SU-DHL-6 (cell line): Measurements from ENCODE around the gene PPP3CA.

ENCODE experiments used
- H2AFZ ChIP-seq: fragments of 200-600 bp; sonication (generic); 2 replicates; pipeline ENCODE4 v1.6.1; 2014; ENCODE audit warnings: low read depth, mild to moderate bottlenecking, moderate library complexity, mixed read lengths, antibody characterized with exemption, low read length; ENCODE audit not compliant: severe bottlenecking
- H3F3A ChIP-seq: fragments of 200-600 bp; shearing (Covaris generic); 2 replicates; pipeline ENCODE4 v1.6.0; 2016; ENCODE audit warnings: antibody characterized with exemption, mild to moderate bottlenecking; ENCODE audit not compliant: insufficient read depth
- H3K27ac ChIP-seq: fragments of 200-600 bp; sonication (generic); 2 replicates; pipeline ENCODE4 v1.5.1; 2016; ENCODE audit warnings: low read depth, mild to moderate bottlenecking, low read length, moderate library complexity, mixed read lengths
- H3K27me3 ChIP-seq: fragments of 200-600 bp; sonication (generic), shearing (Covaris generic); 2 replicates; pipeline ENCODE4 v1.6.0; 2014; ENCODE audit warnings: mild to moderate bottlenecking, low read length
- H3K36me3 ChIP-seq: fragments of 200-600 bp; sonication (generic); 2 replicates; pipeline ENCODE4 v1.6.1; 2014; ENCODE audit warnings: mild to moderate bottlenecking, low read length, mixed read lengths
- H3K4me2 ChIP-seq: fragments of 300-600, 200-600 bp; shearing (Covaris generic), sonication (generic); 2 replicates; pipeline ENCODE4 v1.6.0; 2014; ENCODE audit warnings: low read length, low read depth, mild to moderate bottlenecking; ENCODE audit not compliant: poor library complexity, severe bottlenecking
- H3K4me3 ChIP-seq: fragments of 200-600 bp; sonication (generic); 2 replicates; pipeline ENCODE4 v1.5.1; 2014; ENCODE audit warnings: antibody characterized with exemption, low read length, mild to moderate bottlenecking, mixed read lengths; ENCODE audit not compliant: insufficient read depth, poor library complexity, severe bottlenecking
- H3K79me2 ChIP-seq: fragments of 200-600 bp; sonication (generic); 2 replicates; pipeline ENCODE4 v1.6.1; 2014; ENCODE audit warnings: mild to moderate bottlenecking, low read length, moderate library complexity; ENCODE audit not compliant: insufficient read depth
- H3K9ac ChIP-seq: fragments of 200-600 bp; sonication (generic); 2 replicates; pipeline ENCODE4 v1.7.0; 2014; ENCODE audit warnings: mild to moderate bottlenecking, low read length
- H3K9me2 ChIP-seq: fragments of 200-600 bp; sonication (generic); replicated peaks from 2 replicates; pipeline ENCODE4 v1.6.1; 2014; ENCODE audit warnings: low read length; ENCODE audit not compliant: insufficient read depth
- H3K9me3 ChIP-seq: fragments of 200-600 bp; sonication (generic); 2 replicates; pipeline ENCODE4 v1.6.1; 2014; ENCODE audit warnings: low read length, mixed read lengths; ENCODE audit not compliant: insufficient read depth
- H4K20me1 ChIP-seq: fragments of 200-600 bp; sonication (generic); 2 replicates; pipeline ENCODE4 v1.6.1; 2014; ENCODE audit warnings: low read depth, mild to moderate bottlenecking, antibody characterized with exemption, low read length, moderate library complexity, mixed read lengths
- EZH2phosphoT487 ChIP-seq: fragments of 200-600 bp; sonication (generic), shearing (Covaris generic); conservative IDR thresholded peaks from 2 replicates; pipeline ENCODE4 v1.6.1; 2018; ENCODE audit warnings: mild to moderate bottlenecking, antibody characterized with exemption, low read length, moderate library complexity, mixed read lengths
- TF ChIP-seq, protein P1 (sequence below): fragments of 200-600 bp; sonication (generic); IDR thresholded peaks from one replicate; pipeline ENCODE4 v1.5.1; 2017; ENCODE audit warnings: antibody characterized with exemption, mild to moderate bottlenecking, low read length, moderate library complexity; ENCODE audit not compliant: insufficient read depth, poor library complexity, severe bottlenecking

Gene PPP3CA

GRCh38 chr4:101356928-101357327 is 9.6 kb upstream of the PPP3CA start:
- H4K20me1 ChIP-seq: no peaks in the 10 kb centered on the region
- TF ChIP-seq, protein P1, sequence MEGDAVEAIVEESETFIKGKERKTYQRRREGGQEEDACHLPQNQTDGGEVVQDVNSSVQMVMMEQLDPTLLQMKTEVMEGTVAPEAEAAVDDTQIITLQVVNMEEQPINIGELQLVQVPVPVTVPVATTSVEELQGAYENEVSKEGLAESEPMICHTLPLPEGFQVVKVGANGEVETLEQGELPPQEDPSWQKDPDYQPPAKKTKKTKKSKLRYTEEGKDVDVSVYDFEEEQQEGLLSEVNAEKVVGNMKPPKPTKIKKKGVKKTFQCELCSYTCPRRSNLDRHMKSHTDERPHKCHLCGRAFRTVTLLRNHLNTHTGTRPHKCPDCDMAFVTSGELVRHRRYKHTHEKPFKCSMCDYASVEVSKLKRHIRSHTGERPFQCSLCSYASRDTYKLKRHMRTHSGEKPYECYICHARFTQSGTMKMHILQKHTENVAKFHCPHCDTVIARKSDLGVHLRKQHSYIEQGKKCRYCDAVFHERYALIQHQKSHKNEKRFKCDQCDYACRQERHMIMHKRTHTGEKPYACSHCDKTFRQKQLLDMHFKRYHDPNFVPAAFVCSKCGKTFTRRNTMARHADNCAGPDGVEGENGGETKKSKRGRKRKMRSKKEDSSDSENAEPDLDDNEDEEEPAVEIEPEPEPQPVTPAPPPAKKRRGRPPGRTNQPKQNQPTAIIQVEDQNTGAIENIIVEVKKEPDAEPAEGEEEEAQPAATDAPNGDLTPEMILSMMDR: no peak
- TF ChIP-seq EZH2phosphoT487: no peak
- no peak overlapping the region for H3K9ac ChIP-seq
- no peak overlapping the region for H3K4me2 ChIP-seq
- no peaks in the 10 kb centered on the region for H3K9me3 ChIP-seq
- no peaks in the 10 kb centered on the region for H3K27me3 ChIP-seq
- H3F3A ChIP-seq: 0 out of 2 replicates have a peak, but pooled peaks cover 3% of the 10 kb centered on the region
- no peak overlapping the region for H3K4me3 ChIP-seq
- no peaks in the 10 kb centered on the region for H3K79me2 ChIP-seq
- no peaks in the 10 kb centered on the region for H3K9me2 ChIP-seq
- no peaks in the 10 kb centered on the region for H3K36me3 ChIP-seq
- H2AFZ ChIP-seq: no peak overlapping the region
- H3K27ac ChIP-seq: no peak overlapping the region

DNA sequence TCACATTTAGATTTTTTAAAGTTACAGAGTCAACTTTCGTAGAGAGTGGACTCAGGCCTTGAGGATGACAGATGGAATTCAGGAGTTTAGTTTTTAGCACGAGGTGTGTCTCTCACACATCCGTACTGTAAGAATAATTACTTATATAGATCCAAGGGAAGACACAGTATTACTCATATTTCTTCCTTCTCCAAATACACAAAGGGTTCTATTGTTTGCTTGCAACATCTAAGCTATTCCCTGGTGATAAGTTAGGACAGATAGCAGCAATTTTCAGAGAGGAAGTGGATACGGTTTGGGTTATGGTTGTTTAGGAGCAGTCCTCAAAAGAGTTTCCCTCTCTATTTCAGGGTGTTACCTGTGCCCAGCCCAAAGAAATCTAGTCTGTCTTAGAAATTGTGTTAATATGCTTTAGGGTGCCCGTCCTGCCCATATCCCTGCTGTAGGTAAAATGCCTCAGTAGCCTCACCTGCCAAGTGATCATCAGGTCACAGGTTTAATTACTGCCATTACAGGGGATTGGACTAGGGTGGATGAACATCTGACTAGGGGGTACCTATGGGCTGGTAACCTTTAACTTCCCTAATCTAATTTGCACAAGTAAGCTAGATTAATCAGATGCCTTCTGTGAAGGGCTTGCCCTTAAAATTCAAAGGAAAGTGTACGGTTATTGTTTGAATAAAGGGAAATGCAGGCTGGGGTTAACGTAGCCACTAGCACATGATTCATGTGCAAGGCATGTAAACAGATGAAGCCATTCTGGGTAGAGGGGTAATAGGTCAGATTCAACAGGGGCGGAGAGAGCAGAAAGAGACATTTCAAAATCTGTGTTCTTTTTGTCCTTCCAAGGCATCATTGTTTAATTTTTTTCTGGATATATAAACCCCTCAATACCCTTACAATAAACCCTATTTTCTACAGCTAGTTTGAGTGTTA is 8.7 kb upstream of the PPP3CA start:
- TF ChIP-seq, protein P1: no peak
- no peak for TF ChIP-seq EZH2phosphoT487
- Histone ChIP-seq H3K4me2 (peak overlapping the region; percentile 57), H3K9me3 (no peaks in the 10 kb centered on the region), H3K9me2 (no peaks in the 10 kb centered on the region), H3K36me3 (no peaks in the 10 kb centered on the region), H3K27ac (no peak overlapping the region), H2AFZ (no peak overlapping the region), H3K27me3 (no peaks in the 10 kb centered on the region), H3K4me3 (no peak overlapping the region), H3K79me2 (no peaks in the 10 kb centered on the region), H3F3A (0 out of 2 replicates have a peak, but pooled peaks cover 3% of the 10 kb centered on the region), H3K9ac (no peak overlapping the region), H4K20me1 (no peaks in the 10 kb centered on the region)

GRCh38 chr4:101355246-101355645 is 7.9 kb upstream of the PPP3CA start:
- no peak overlapping the region for H3K4me3 ChIP-seq
- H3K27me3 ChIP-seq: no peaks in the 10 kb centered on the region
- H3K9ac ChIP-seq: no peak overlapping the region
- peak overlapping the region; percentile 57 for H3K4me2 ChIP-seq
- H3K27ac ChIP-seq: peak overlapping the region; percentile 12; the same call in 1 of the 2 replicates
- no peak overlapping the region for H2AFZ ChIP-seq
- H3K79me2 ChIP-seq: no peaks in the 10 kb centered on the region
- no peaks in the 10 kb centered on the region for H3K36me3 ChIP-seq
- H3K9me2 ChIP-seq: no peaks in the 10 kb centered on the region
- no peaks in the 10 kb centered on the region for H4K20me1 ChIP-seq
- H3F3A ChIP-seq: 0 out of 2 replicates have a peak, but pooled peaks cover 3% of the 10 kb centered on the region
- TF ChIP-seq, protein P1: no peak
- no peak for TF ChIP-seq EZH2phosphoT487
- H3K9me3 ChIP-seq: no peaks in the 10 kb centered on the region
